NCI-H748 (cell line): ENCODE measurements around the gene TARS3.
"Not testable (repeated sequence)": the region's sequence is repeated elsewhere in the genome, so short reads cannot be mapped to it uniquely, and the experiment has no call there.

Source experiments
- DNase-seq: peaks from one replicate; lab custom pipeline; 2025; ENCODE audit not compliant: unreplicated experiment; lab: John Stamatoyannopoulos, UW

Gene TARS3

GRCh38 chr15:101723874-101724674 is at the start of gene TARS3:
Gene TARS3 (minus strand): TSS chr15:101724473. CDS start chr15:101724387, 86 bp downstream.
- peak; percentile 86 for DNase-seq

DNA sequence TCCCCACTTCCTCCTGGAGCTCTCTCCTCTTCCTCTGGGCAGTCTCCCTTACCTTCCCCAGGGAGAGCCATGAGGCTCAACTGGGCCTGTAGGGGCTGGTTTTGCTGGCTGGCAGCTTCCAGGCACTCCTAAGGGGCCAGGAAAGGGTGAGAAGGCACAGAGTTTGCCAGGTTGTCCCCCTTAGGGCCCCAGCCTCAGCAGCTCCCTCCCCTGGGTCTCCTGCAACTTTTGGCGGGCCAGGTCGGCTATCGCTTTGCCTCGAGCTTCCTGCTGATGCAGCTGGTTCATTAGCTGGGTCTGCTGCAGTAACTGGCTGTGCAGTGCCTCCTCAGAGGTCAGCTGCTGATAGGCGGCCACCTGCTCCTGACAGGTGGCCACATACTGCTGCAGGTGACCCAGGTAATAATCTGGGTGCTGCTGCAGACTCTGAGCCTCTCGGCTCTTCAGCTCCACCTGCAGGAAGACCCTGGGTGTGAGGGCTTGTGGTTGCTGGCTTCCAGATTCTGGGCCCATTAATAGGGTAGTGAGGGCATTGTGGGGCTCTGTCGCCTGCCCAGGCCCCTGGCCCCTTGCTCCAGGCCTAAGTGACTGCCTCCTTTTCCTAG is 49.3 kb upstream of the TARS3 start:
- peak; percentile 49 for DNase-seq

DNA sequence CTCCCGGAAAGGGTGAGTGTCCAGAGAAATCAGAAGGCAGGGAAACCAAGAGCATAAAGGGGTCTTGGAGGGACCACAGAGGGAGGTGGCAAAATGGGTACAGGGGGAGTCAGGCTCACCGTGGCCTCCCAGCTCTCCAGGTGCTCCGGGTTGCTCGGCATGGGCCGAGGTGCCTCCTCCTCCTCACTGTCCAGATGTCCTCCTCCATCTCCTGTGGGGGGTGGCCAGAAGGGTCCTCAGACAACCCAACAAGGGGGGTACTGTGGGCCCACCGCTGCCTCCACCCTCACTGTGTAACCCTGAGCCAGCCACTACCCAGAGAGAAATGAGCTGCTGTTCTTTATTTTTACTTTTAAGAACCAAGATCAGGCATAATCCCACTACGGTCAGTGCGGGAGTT is 48.6 kb upstream of the TARS3 start:
- no peak for DNase-seq

DNA sequence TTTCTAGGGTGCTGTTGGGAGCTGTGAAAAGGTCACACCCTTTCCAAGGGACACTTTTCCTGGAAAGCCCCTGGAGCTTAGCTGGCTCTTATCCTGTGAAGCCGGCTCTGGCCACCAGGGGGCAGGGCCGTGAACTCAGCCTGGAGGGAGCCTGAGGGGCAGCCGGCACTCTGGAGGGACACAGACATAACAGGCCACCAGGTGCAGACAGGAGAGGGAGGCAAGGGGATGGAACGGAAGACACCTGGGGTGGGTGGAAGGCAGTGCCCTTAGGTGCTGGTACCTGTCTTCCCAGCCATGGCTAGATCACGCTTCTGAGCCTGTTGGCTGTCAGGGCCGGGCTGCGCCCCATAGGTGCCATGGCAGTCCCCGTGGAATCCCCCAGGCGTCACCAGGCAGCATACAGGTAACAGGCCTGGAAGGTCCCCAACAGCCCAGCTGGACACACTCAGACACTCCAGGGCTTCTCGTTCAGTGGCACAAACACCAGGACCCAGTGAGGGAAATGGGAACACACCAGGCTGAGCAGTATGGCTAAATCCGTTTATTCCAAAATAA is 42.9 kb upstream of the TARS3 start:
- not testable (repeated sequence) for DNase-seq

GRCh38 chr15:101765772-101766456 is 41.6 kb upstream of the TARS3 start:
- DNase-seq: no peak

GRCh38 chr15:101765340-101765671 is 41.0 kb upstream of the TARS3 start:
- DNase-seq: not testable (repeated sequence)

DNA sequence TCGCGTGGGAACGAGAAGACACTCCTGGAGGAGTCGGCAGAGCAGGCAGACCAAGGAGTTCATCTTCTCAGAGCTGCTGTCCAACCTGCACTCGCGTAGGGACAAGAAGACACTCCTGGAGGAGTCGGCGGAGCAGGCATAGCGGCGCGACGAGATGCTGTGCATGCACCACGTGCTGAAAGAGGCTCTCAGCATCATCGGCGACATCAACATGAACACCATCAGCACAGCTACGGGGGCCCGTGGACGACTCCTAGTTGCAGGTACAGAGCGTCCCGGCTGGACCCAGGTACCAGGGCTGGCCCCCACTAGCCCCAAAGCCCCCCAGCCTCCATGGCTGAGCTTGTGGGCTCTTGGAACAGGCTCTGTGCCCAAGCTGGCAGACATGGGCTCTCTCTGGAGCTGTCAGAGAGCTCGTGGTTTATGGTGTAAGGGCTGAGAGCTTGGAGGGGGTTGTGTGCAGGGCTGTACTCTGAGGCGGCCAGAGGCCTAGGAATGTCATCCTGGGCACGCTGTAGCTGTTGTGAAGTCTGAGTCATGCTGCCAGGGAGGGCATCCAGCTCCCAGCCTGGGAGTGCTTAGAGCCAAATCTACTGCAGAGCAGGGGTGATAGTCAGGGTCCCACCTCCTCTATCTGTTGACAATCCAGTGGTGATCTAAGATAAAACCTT is 40.5 kb upstream of the TARS3 start:
- not testable (repeated sequence) for DNase-seq

- DNase-seq: not testable (repeated sequence)
These were observed 22.4 kb upstream of the TARS3 start for GRCh38 chr15:101746716-101747082.

GRCh38 chr15:101734837-101735236 is 10.6 kb upstream of the TARS3 start:
- not testable (repeated sequence) for DNase-seq

DNA sequence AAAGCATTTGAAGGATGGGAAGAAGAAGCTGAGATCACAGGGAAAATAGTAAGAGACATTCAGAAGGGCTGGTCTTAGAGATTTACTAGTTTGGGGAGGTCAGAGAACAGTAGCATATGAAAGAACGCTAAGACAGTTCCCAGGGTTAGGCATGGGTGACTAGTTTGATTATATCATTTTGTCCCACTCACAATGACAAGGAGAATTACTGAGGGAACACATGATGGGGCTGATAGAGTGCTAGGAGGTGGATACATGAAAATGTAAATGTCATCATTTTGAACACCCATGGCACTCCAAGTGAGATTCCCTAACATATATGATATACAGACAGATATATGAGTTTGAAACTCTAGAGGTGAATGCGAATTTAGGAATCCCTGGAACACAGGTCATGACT is 9.3 kb upstream of the TARS3 start:
- DNase-seq: no peak

- DNase-seq: no peak
These were observed 8.5 kb upstream of the TARS3 start for GRCh38 chr15:101732772-101733171.

DNA sequence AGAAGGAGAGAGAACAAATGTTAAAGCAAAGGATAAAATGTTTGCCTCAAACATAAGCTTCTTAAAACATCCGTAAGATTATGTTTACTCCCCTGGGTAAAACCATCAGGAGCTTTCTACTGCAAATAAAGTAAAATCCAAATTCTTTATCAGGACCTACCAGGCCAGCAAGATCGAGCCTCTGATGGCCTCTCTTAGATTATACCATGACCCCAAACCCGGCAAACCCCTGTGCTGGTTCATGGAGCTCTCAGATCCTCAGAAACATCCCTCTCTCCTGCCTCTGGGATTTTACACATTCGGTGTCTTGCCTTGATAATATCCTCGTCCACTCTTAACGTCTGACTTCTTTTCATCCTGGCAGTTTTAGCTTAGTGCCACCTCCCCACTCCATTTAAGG is 7.5 kb upstream of the TARS3 start:
- no peak for DNase-seq

- DNase-seq: no peak
These were observed 2.9 kb upstream of the TARS3 start for GRCh38 chr15:101727186-101727585.

DNA sequence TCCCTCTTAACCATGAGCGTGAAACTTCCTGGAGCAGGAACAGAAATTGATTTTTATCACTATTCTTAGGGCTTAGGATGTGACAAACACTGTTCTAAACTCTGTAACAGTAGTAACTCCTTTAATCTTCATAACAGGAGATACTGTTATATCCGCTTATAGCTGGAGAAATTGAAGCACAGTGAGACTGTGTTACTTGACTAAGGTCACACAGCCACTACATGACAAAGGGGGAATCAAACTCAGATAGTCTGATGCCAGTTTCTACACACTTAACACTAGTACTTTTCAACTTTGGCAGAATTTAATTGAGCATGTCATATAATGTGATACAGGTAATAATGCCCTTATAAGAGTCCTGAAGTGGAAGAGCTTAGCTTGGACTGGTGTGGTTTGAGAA is 800 bp upstream of the TARS3 start:
- DNase-seq: no peak

DNA sequence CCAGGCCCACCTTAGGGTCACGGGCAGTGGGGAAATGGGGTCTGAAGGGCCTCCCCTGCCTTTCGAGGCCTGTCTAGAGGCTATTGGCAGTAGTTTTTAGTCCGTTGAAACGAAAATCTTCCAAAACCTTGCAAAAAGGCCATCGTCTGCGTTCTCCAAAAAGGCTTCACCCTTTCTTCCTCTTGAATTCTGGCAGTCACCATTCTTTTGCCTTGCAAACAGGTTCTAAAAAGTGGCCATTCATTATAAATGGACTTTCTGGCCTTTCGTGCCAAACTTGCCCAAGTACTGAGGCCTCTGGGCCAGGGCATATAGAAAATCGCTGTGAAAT is 367 bp upstream of the TARS3 start:
- no peak for DNase-seq

GRCh38 chr15:101723171-101723873 is 951 bp downstream of the TARS3 start:
- peak; percentile 54 for DNase-seq

DNA sequence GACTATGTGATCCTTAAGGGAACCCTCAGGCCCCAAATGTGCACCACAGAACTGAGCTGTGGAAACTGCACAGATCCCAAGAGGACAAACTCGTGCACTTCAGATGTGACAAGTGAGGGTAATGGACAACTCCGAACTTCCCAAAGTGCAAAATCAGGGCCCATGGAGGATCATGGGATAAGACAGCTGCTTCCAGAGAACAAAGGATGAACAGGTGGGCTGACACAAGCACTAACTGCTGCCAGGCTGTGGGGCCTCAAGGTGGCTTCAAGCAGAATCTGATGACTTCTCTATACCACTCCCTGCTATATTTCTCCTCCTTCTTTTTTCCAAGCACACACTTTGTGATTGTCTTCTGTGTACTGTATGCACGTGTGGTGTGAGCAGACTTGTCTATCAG is 5.4 kb downstream of the TARS3 start:
- no peak for DNase-seq

GRCh38 chr15:101712078-101712477 is 12.2 kb downstream of the TARS3 start:
- no peak for DNase-seq

- no peak for DNase-seq
These were observed 13.5 kb downstream of the TARS3 start for GRCh38 chr15:101710806-101711205.

GRCh38 chr15:101709466-101709865 is 14.8 kb downstream of the TARS3 start:
- no peak for DNase-seq

DNA sequence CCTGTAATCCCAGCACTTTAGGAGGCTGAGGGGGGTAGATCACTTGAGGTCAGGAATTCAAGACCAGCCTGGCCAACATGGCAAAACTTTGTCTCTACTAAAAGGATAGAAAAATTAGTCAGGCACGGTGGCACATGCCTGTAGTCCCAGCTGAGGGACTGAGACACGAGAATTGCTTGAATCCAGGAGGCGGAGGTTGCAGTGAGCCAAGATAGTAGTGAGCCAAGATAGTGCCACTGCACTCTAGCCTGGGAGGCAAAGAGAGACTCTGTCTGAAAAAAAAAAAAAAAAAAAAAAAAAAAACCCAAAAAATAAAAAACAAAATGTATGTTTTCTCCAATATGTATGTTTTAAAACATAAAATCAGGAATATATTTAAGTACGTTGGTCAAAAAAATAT is 16.3 kb downstream of the TARS3 start:
- DNase-seq: no peak
